IMR-90 (cell line): ENCODE data around the gene DNAJB9. TPM values are rescaled to one million over a fixed set of nuclear protein-coding genes. Genes with fewer than 3 reads are reported as not detected.

ENCODE experiments used
- ATAC-seq: fragments of 200-7000 bp; cut with Tn5 transposase; 2 replicates; pipeline ENCODE4 v1.9.1; 2020; ENCODE audit warnings: low read depth, mild to moderate bottlenecking, moderate library complexity
- BruUV-seq: library from RNA; stranded (reverse); fragments of 400-500 nt; replicated peaks from 2 replicates; lab custom pipeline; 2021; lab: Mats Ljungman, UMichigan
- CTCF ChIA-PET: fragments of 300-600 bp; formaldehyde crosslinking; extraction: SDS; loops from one replicate; lab custom pipeline; 2021; ENCODE audit warnings: antibody characterized with exemption; lab: Yijun Ruan, JAX
- POLR2A ChIA-PET: fragments of 300-600 bp; sonication (Branson Sonifier 250); formaldehyde crosslinking; loops from one replicate; lab custom pipeline; 2022; ENCODE audit warnings: antibody characterized with exemption; ENCODE audit not compliant: unreplicated experiment; lab: Charles Lee
- DNase-seq: peaks from one replicate; pipeline ENCODE4 v3.0.0; 2013
- H2AFZ ChIP-seq: replicated peaks from 2 replicates; pipeline ENCODE3; 2013; ENCODE audit warnings: low read length, mild to moderate bottlenecking; ENCODE audit not compliant: poor library complexity
- H2AK5ac ChIP-seq: 2 replicates; pipeline ENCODE4 v1.6.1; 2013; ENCODE audit warnings: low read depth, low read length, inconsistent platforms
- H2AK9ac ChIP-seq: replicated peaks from 2 replicates; pipeline ENCODE3; 2013; ENCODE audit warnings: mild to moderate bottlenecking, low read depth, low read length, moderate library complexity; ENCODE audit not compliant: poor library complexity
- H2BK120ac ChIP-seq: 2 replicates; pipeline ENCODE4 v1.6.1; 2013; ENCODE audit warnings: low read depth, low read length, inconsistent platforms
- H2BK15ac ChIP-seq: 3 replicates; pipeline ENCODE4 v1.6.1; 2013; ENCODE audit warnings: low read depth, low read length, inconsistent platforms
- H2BK20ac ChIP-seq: 2 replicates; pipeline ENCODE4 v1.6.1; 2013; ENCODE audit warnings: low read depth, mild to moderate bottlenecking, inconsistent platforms, low read length, moderate library complexity
- H2BK5ac ChIP-seq: 2 replicates; pipeline ENCODE4 v1.6.1; 2013; ENCODE audit warnings: mild to moderate bottlenecking, low read depth, low read length, inconsistent platforms; ENCODE audit not compliant: poor library complexity, severe bottlenecking
- H3K14ac ChIP-seq: replicated peaks from 2 replicates; pipeline ENCODE4 v1.6.1; 2013; ENCODE audit warnings: low read depth, low read length, inconsistent platforms
- H3K18ac ChIP-seq: 2 replicates; pipeline ENCODE4 v1.6.1; 2013; ENCODE audit warnings: low read depth, low read length, control low read depth
- H3K23ac ChIP-seq: 2 replicates; pipeline ENCODE4 v1.6.1; 2013; ENCODE audit warnings: low read depth, low read length, inconsistent platforms
- H3K27ac ChIP-seq: 2 replicates; pipeline ENCODE4 v1.5.1; 2013; ENCODE audit warnings: mild to moderate bottlenecking, control low read depth, low read length; ENCODE audit not compliant: insufficient read depth
- H3K27me3 ChIP-seq: 2 replicates; pipeline ENCODE4 v1.6.1; 2013; ENCODE audit warnings: low read length; ENCODE audit not compliant: control insufficient read depth, insufficient read depth
- H3K36me3 ChIP-seq: 2 replicates; pipeline ENCODE4 v1.6.1; 2013; ENCODE audit warnings: low read length, mixed read lengths; ENCODE audit not compliant: control insufficient read depth, insufficient read depth
- H3K4ac ChIP-seq: 2 replicates; pipeline ENCODE4 v1.6.1; 2013; ENCODE audit warnings: low read depth, low read length, inconsistent platforms
- H3K4me1 ChIP-seq: 2 replicates; pipeline ENCODE4 v1.6.1; 2013; ENCODE audit warnings: low read length, mixed read lengths; ENCODE audit not compliant: control insufficient read depth, insufficient read depth
- H3K4me2 ChIP-seq: 2 replicates; pipeline ENCODE4 v1.6.1; 2013; ENCODE audit warnings: low read depth, mild to moderate bottlenecking, control low read depth, low read length, moderate library complexity
- H3K4me3 ChIP-seq: 2 replicates; pipeline ENCODE4 v1.5.1; 2013; ENCODE audit warnings: low read depth, mild to moderate bottlenecking, control low read depth, low read length, moderate library complexity; ENCODE audit not compliant: insufficient read depth
- H3K56ac ChIP-seq: 2 replicates; pipeline ENCODE4 v1.6.1; 2013; ENCODE audit warnings: low read length, inconsistent platforms; ENCODE audit not compliant: insufficient read depth; ENCODE audit errors: extremely low read depth
- H3K79me1 ChIP-seq, 2 experiments: 2 replicates each; pipeline ENCODE4 v1.6.1; 2013; ENCODE audit warnings: low read length in 2 of 2, inconsistent platforms in 1 of 2, low read depth in 1 of 2
- H3K9ac ChIP-seq: 2 replicates; pipeline ENCODE4 v1.6.1; 2013; ENCODE audit warnings: low read depth, low read length, control low read depth
- H3K9me1 ChIP-seq: 2 replicates; pipeline ENCODE4 v1.6.1; 2013; ENCODE audit warnings: low read length, inconsistent platforms; ENCODE audit not compliant: insufficient read depth
- H3K9me3 ChIP-seq: 2 replicates; pipeline ENCODE4 v1.6.1; 2013; ENCODE audit warnings: low read length; ENCODE audit not compliant: control insufficient read depth, insufficient read depth
- H4K20me1 ChIP-seq: 2 replicates; pipeline ENCODE4 v1.6.1; 2013; ENCODE audit warnings: low read length, inconsistent platforms; ENCODE audit not compliant: insufficient read depth
- H4K5ac ChIP-seq: 2 replicates; pipeline ENCODE4 v1.6.1; 2013; ENCODE audit warnings: mild to moderate bottlenecking, low read depth, low read length, control low read depth
- H4K8ac ChIP-seq, 2 experiments: 2 replicates each; pipeline ENCODE4 v1.6.1; 2013; ENCODE audit warnings: low read depth in 2 of 2, low read length in 2 of 2, control low read depth in 1 of 2, inconsistent platforms in 1 of 2
- H4K91ac ChIP-seq: 2 replicates; pipeline ENCODE4 v1.6.1; 2013; ENCODE audit warnings: low read depth, low read length, inconsistent platforms; ENCODE audit not compliant: insufficient read depth
- BHLHE40 ChIP-seq: fragments of 150-350 bp; IDR thresholded peaks from 2 replicates; pipeline ENCODE4 v1.6.1; 2016; ENCODE audit warnings: mild to moderate bottlenecking, low read depth, low read length
- MAZ ChIP-seq: IDR thresholded peaks from 2 replicates; pipeline ENCODE4 v1.6.1; 2012; ENCODE audit warnings: low read depth, mild to moderate bottlenecking, low read length, improper control_type of control experiment, moderate library complexity, borderline replicate concordance
- MXI1 ChIP-seq: IDR thresholded peaks from 2 replicates; pipeline ENCODE4 v1.6.1; 2012; ENCODE audit warnings: low read depth, mild to moderate bottlenecking, low read length, moderate library complexity, borderline replicate concordance
- NFE2L2 ChIP-seq: fragments of 150-350 bp; IDR thresholded peaks from 2 replicates; pipeline ENCODE4 v1.6.1; 2016; ENCODE audit warnings: low read depth, mild to moderate bottlenecking, low read length
- RAD21 ChIP-seq: IDR thresholded peaks from 2 replicates; pipeline ENCODE4 v1.6.1; 2012; ENCODE audit warnings: low read length, improper control_type of control experiment
- RCOR1 ChIP-seq: IDR thresholded peaks from 2 replicates; pipeline ENCODE4 v1.6.1; 2012; ENCODE audit warnings: mild to moderate bottlenecking, low read length, improper control_type of control experiment; ENCODE audit not compliant: insufficient replicate concordance
- RFX5 ChIP-seq: IDR thresholded peaks from 2 replicates; pipeline ENCODE4 v1.8.0; 2012; ENCODE audit warnings: low read depth, mild to moderate bottlenecking, low read length, moderate library complexity
- SMC3 ChIP-seq: fragments of 150-350 bp; IDR thresholded peaks from 2 replicates; pipeline ENCODE4 v1.6.1; 2016; ENCODE audit warnings: low read depth, mild to moderate bottlenecking, antibody characterized with exemption, low read length, moderate library complexity
- WGBS, 2 experiments: methylation state at CpG; one replicate each; pipeline versions ENCODE4 v1.1.5 to v1.1.7; 2013; ENCODE audit warnings: missing lambda C conversion rate in 2 of 2; ENCODE audit not compliant: insufficient read length in 1 of 2; ENCODE audit errors: extremely low coverage in 2 of 2; 5-methylcytosine and 5-hydroxymethylcytosine counted together
- dilution Hi-C: fragments of 300-500 bp; cut with HindIII; formaldehyde crosslinking; loops from one replicate; pipeline ENCODE4 v1.14.3; 2018; ENCODE audit warnings: low sequenced_read_pairs; ENCODE audit not compliant: unreplicated experiment
- in situ Hi-C: fragments of 300-500 bp; cut with MboI; formaldehyde crosslinking; loops from 3 replicates; pipeline ENCODE4 v1.14.3; 2019; ENCODE audit warnings: low sequenced_read_pairs, inconsistent platforms, mixed read lengths
- intact Hi-C: fragments of 100-400 bp; cut with micrococcal nuclease; formaldehyde crosslinking; loops from 2 replicates; pipeline ENCODE4 v1.10.0; 2022
- polyA plus RNA-seq, 3 experiments: library from polyadenylated mRNA; depleted of rRNA; stranded (reverse); fragments of >200 nt; gene quantifications; 2 replicates each; pipeline ENCODE4 v1.2.3, GENCODE V29; 2012; ENCODE audit warnings: low replicate concordance in 1 of 3
- total RNA-seq: library from RNA; depleted of rRNA; stranded (reverse); fragments of >200 nt; gene quantifications from 2 replicates; pipeline ENCODE4 v1.2.3, GENCODE V29; 2012
- TF ChIP-seq, protein P1 (sequence below): fragments of 150-350 bp; IDR thresholded peaks from 2 replicates; pipeline ENCODE4 v1.6.1; 2017; ENCODE audit warnings: mild to moderate bottlenecking, antibody characterized with exemption, low read length, low read depth
- TF ChIP-seq, protein P2 (sequence below): fragments of 150-350 bp; IDR thresholded peaks from 2 replicates; pipeline ENCODE4 v1.6.1; 2016; ENCODE audit warnings: low read depth, mild to moderate bottlenecking, low read length, moderate library complexity, borderline replicate concordance

Gene DNAJB9
- total and polyA plus RNA-seq, 2 of the 4 experiments (the other 2 are of a cell fraction), result 3.8 to 44.6 TPM

- intact Hi-C loops, result no loop called here
- Histone ChIP-seq H3K4ac (no peak overlapping the region), H4K5ac (no peak overlapping the region), H3K79me1 (peaks cover 6 to 15% of the 10 kb centered on the region in 2 experiments), H4K8ac (no peak overlapping the region), H3K9me3 (peaks cover 10% of the 10 kb centered on the region), H2BK120ac (no peak overlapping the region), H3K36me3 (no peaks in the 10 kb centered on the region), H3K18ac (no peak overlapping the region), H4K91ac (no peak overlapping the region), H2BK5ac (no peak overlapping the region), H2BK15ac (no peak overlapping the region), H2AK9ac (no peak overlapping the region), H3K4me3 (no peak overlapping the region), H3K9ac (no peak overlapping the region), H2AFZ (no peak overlapping the region), H4K20me1 (no peaks in the 10 kb centered on the region), H3K27me3 (no peaks in the 10 kb centered on the region), H3K23ac (no peak overlapping the region), H3K4me2 (no peak overlapping the region), H3K27ac (no peak overlapping the region), H3K9me1 (no peaks in the 10 kb centered on the region), H2AK5ac (no peak overlapping the region), H3K56ac (no peak overlapping the region), H2BK20ac (no peak overlapping the region), H3K14ac (no peak overlapping the region), H3K4me1 (no peaks in the 10 kb centered on the region)
- TF ChIP-seq BHLHE40 (no peak), RAD21 (no peak), RFX5 (no peak), MXI1 (no peak), SMC3 (no peak), MAZ (no peak), RCOR1 (no peak), NFE2L2 (no peak)
- TF ChIP-seq, protein P1, sequence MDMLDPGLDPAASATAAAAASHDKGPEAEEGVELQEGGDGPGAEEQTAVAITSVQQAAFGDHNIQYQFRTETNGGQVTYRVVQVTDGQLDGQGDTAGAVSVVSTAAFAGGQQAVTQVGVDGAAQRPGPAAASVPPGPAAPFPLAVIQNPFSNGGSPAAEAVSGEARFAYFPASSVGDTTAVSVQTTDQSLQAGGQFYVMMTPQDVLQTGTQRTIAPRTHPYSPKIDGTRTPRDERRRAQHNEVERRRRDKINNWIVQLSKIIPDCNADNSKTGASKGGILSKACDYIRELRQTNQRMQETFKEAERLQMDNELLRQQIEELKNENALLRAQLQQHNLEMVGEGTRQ, result no peak
- TF ChIP-seq, protein P2, sequence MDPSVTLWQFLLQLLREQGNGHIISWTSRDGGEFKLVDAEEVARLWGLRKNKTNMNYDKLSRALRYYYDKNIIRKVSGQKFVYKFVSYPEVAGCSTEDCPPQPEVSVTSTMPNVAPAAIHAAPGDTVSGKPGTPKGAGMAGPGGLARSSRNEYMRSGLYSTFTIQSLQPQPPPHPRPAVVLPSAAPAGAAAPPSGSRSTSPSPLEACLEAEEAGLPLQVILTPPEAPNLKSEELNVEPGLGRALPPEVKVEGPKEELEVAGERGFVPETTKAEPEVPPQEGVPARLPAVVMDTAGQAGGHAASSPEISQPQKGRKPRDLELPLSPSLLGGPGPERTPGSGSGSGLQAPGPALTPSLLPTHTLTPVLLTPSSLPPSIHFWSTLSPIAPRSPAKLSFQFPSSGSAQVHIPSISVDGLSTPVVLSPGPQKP, result no peak
- POLR2A ChIA-PET, result no interaction called here
- dilution Hi-C loops, result no loop called here
- DNase-seq, result no peak
- no peak for ATAC-seq
- CTCF ChIA-PET, result no interaction called here
- 100% methylated on average over 1 of the region's 4 CpGs; no CpG with 5 or more reads in 1 of the 2 experiments for WGBS, 2 experiments
- BruUV-seq, result no TSS peak
- in situ Hi-C loops, result no loop called here
Observed at GRCh38 chr7:108559253-108559652, 10.4 kb upstream of the DNAJB9 start.
